Measurements from ENCODE around the gene SSTR4.

SSTR4 gene

GRCh38 chr20:23037017-23037481 lies 1.9 kb downstream of the SSTR4 start:
- Histone ChIP-seq H3K4me3 (ENCODE audit: low read length, poor library complexity, severe bottlenecking) (no peak overlapping the region), H4K20me1 (ENCODE audit: insufficient read depth, low read length, poor library complexity, severe bottlenecking) (no peaks in the 10 kb centered on the region), H3K9ac (ENCODE audit: low read depth, low read length, poor library complexity, severe bottlenecking) (no peak overlapping the region), H3K9me3 (ENCODE audit: insufficient read depth, low read depth, low read length) (no peaks in the 10 kb centered on the region), H3K36me3 (ENCODE audit: insufficient read depth, low read length) (no peaks in the 10 kb centered on the region), H2AFZ (ENCODE audit: low read length) (no peak overlapping the region), H3K4me1 (ENCODE audit: insufficient read depth, low read length, poor library complexity, severe bottlenecking) (peaks cover 21% of the 10 kb centered on the region), H3K27me3 (ENCODE audit: insufficient read depth, low read length, poor library complexity, severe bottlenecking) (no peaks in the 10 kb centered on the region), H3K9me2 (replicated peaks; ENCODE audit: low read depth, low read length) (no peaks in the 10 kb centered on the region), H3K4me2 (ENCODE audit: low read depth, low read length, poor library complexity, severe bottlenecking) (peak overlapping the region; percentile 11), H3K79me2 (ENCODE audit: insufficient read depth, low read length) (no peaks in the 10 kb centered on the region), H3F3A (ENCODE audit: low read depth) (no peaks in the 10 kb centered on the region)
- TF ChIP-seq CTCF (conservative IDR thresholded peaks at IDR 0.05; ENCODE audit: low read length) (no peak), EZH2phosphoT487 (IDR thresholded peaks at IDR 0.05; ENCODE audit: borderline replicate concordance) (no peak)

GRCh38 chr20:23039136-23039875 lies 4.2 kb downstream of the SSTR4 start:
- H3F3A ChIP-seq (ENCODE audit: low read depth) = no peaks in the 10 kb centered on the region
- no peaks in the 10 kb centered on the region for H3K36me3 ChIP-seq (ENCODE audit: insufficient read depth, low read length)
- TF ChIP-seq EZH2phosphoT487 (IDR thresholded peaks at IDR 0.05; ENCODE audit: borderline replicate concordance) (no peak), CTCF (conservative IDR thresholded peaks at IDR 0.05; ENCODE audit: low read length) (no peak)
- H3K9ac ChIP-seq (ENCODE audit: low read depth, low read length, poor library complexity, severe bottlenecking) = no peak overlapping the region
- H4K20me1 ChIP-seq (ENCODE audit: insufficient read depth, low read length, poor library complexity, severe bottlenecking) = no peaks in the 10 kb centered on the region
- no peaks in the 10 kb centered on the region for H3K9me2 ChIP-seq (replicated peaks; ENCODE audit: low read depth, low read length)
- H3K9me3 ChIP-seq (ENCODE audit: insufficient read depth, low read depth, low read length) = no peaks in the 10 kb centered on the region
- no peaks in the 10 kb centered on the region for H3K79me2 ChIP-seq (ENCODE audit: insufficient read depth, low read length)
- no peaks in the 10 kb centered on the region for H3K27me3 ChIP-seq (ENCODE audit: insufficient read depth, low read length, poor library complexity, severe bottlenecking)
- no peak overlapping the region for H2AFZ ChIP-seq (ENCODE audit: low read length)
- no peak overlapping the region for H3K4me2 ChIP-seq (ENCODE audit: low read depth, low read length, poor library complexity, severe bottlenecking)
- H3K4me3 ChIP-seq (ENCODE audit: low read length, poor library complexity, severe bottlenecking) = no peak overlapping the region
- peaks cover 10% of the 10 kb centered on the region for H3K4me1 ChIP-seq (ENCODE audit: insufficient read depth, low read length, poor library complexity, severe bottlenecking)

GRCh38 chr20:23039885-23040508 lies 4.9 kb downstream of the SSTR4 start:
- Histone ChIP-seq H3K9ac (ENCODE audit: low read depth, low read length, poor library complexity, severe bottlenecking) (no peak overlapping the region), H3K9me2 (replicated peaks; ENCODE audit: low read depth, low read length) (no peaks in the 10 kb centered on the region), H3K27me3 (ENCODE audit: insufficient read depth, low read length, poor library complexity, severe bottlenecking) (no peaks in the 10 kb centered on the region), H3K79me2 (ENCODE audit: insufficient read depth, low read length) (no peaks in the 10 kb centered on the region), H3K4me1 (ENCODE audit: insufficient read depth, low read length, poor library complexity, severe bottlenecking) (peaks cover 10% of the 10 kb centered on the region), H4K20me1 (ENCODE audit: insufficient read depth, low read length, poor library complexity, severe bottlenecking) (no peaks in the 10 kb centered on the region), H3K9me3 (ENCODE audit: insufficient read depth, low read depth, low read length) (no peaks in the 10 kb centered on the region), H3K36me3 (ENCODE audit: insufficient read depth, low read length) (no peaks in the 10 kb centered on the region), H3F3A (ENCODE audit: low read depth) (no peaks in the 10 kb centered on the region), H3K4me2 (ENCODE audit: low read depth, low read length, poor library complexity, severe bottlenecking) (no peak overlapping the region), H2AFZ (ENCODE audit: low read length) (no peak overlapping the region), H3K4me3 (ENCODE audit: low read length, poor library complexity, severe bottlenecking) (no peak overlapping the region)
- TF ChIP-seq CTCF (conservative IDR thresholded peaks at IDR 0.05; ENCODE audit: low read length) (no peak), EZH2phosphoT487 (IDR thresholded peaks at IDR 0.05; ENCODE audit: borderline replicate concordance) (no peak)
